PC-9 (cell line): Measurements from ENCODE around the gene PRDM16.

Experiments used
- CTCF ChIP-seq: fragments of 200-600 bp; sonication (generic); conservative IDR thresholded peaks from 2 replicates; pipeline ENCODE4 v1.6.1; 2017; ENCODE audit warnings: mixed run types, antibody characterized with exemption, mild to moderate bottlenecking, moderate library complexity
- EZH2 ChIP-seq: fragments of 200-600 bp; sonication (generic); IDR thresholded peaks from 2 replicates; pipeline ENCODE4 v1.8.0; 2017; ENCODE audit warnings: antibody characterized with exemption, low read depth

GRCh38 chr1:3473381-3473844, 404.4 kb downstream of the PRDM16 start:
- TF ChIP-seq CTCF = no peak
- no peak for TF ChIP-seq EZH2
